Suppressor macrophage (primary cell): ENCODE measurements around the gene IRS1.

Source experiments
- DNase-seq, 4 experiments: peaks; one replicate each; pipeline ENCODE4 v3.0.0-alpha.2; 2020 to 2022

IRS1 gene

DNA sequence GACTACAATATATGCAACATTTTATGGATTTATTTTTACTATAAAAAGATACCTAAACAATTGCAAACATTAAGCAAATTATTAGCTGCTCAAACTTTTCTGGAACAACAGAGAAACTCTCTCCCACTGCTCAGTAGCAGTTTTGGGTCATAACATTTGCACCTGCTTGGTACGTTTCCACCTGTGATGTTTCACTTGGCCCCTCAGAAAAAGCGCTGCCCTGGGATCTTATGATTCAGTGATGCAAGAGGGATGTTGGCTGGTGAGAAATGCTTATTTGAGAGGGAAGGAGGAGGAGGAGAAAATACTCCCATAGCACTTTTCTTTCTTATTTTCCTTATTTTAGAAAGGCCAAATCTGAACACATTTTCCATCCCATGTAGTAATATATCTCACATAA lies 9.2 kb downstream of the IRS1 start:
- DNase-seq = no peak

GRCh38 chr2:226790011-226790410 lies 9.6 kb downstream of the IRS1 start:
- DNase-seq = no peak

- no peak for DNase-seq
These were observed 10.6 kb downstream of the IRS1 start for GRCh38 chr2:226788881-226789490.

- DNase-seq = no peak
These were observed 11.6 kb downstream of the IRS1 start for GRCh38 chr2:226788064-226788463.

DNA sequence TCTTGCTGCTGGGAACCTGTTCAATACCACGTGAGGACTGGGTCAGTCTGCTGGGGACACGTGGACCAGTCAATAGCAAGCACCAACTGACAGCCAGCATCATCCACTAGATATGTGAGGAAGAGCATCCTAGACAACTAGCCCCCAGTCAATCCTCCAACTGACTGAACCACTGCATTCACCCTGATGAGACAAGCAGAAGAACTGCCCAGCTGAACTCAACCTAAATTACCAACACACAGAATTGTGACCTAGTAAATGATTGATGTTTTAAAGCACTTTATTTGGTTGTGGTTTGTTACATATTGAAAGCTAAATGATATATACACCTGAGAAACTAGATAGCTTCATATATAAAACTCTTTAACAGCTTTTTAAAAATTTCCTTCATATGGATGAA lies 15.7 kb downstream of the IRS1 start:
- DNase-seq = no peak

GRCh38 chr2:226782092-226782713 lies 17.4 kb downstream of the IRS1 start:
- DNase-seq = no peak

DNA sequence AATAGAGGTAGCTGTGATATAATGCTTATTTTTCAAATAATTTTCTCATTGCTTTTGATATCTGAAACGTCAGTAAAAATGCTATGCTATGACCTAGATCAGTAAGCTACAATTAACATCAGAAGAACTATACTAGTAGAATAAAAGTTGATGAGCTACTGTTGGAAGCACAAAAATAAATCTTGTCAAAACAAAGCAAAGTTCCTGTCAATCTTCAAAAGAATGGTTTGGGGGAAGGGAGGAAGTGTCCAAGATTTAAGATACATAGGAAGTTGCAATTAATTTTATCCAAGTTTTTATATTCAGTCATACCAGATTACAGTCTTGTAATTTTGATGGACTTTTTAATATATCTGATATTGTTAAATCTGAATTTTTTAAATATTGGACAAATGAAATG lies 19.2 kb downstream of the IRS1 start:
- DNase-seq = no peak

DNA sequence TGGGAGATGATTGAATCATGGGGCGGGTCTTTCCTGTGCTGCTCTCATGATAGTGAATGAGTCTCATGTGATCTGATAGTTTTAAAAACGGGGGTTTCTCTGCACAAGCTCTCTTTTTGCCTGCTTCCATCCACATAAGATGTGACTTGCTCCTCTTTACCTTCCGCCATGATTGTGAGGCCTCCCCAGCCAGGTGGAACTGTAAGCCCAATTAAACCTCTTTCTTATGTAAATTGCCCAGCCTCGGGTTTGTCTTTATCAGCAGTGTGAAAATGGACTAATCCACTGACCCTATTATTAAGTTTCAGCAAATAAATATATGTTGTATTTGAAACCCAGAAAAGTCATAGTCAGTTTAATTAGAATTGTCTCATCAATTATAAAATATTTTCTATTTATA lies 22.0 kb downstream of the IRS1 start:
- no peak for DNase-seq

DNA sequence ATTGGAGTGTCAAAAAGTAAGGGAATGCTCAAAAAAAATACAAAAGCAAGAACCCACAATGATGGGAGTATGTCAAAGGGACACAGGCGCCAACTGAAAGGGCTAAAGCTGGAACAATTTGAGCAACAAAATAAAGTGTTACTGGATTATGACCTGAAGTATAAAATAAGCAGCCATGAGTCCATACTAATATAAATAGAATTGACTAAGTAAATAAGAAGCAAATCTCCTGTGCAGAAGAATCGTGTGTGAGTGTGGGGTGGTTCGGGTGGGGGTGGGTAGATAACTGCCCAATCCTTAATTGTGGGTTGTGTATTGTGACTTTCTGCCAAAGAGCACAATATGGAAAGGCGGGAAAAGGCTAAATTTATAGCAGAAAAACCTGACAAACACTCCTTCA lies 23.5 kb downstream of the IRS1 start:
- no peak for DNase-seq

DNA sequence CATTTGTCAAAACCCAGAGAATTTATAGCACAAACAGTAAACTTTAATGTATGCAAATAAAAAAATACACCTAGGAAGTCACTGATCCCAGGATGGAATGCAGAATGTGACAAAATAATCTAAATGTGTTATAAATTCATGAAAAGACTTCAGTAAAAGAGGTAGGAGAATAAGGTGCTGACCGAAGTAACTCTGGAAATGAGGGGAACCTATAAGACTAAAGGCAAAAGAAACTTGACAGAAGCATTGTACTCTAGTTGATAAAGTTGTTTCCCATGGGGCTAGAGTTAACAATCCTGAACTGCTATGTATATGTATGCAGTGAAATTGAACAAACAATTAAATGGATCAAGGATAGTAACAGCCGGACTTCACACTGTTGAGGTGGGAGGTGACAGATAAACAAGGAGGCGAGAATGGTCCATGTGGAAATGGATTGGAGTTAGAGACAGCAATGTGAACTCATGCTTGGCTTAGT lies 24.5 kb downstream of the IRS1 start:
- no peak for DNase-seq

- DNase-seq = no peak
These were observed 26.3 kb downstream of the IRS1 start for GRCh38 chr2:226773291-226773690.

- peak; percentile 9 to 71 (median 36) for DNase-seq
These were observed 27.0 kb downstream of the IRS1 start for GRCh38 chr2:226772389-226773179.

DNA sequence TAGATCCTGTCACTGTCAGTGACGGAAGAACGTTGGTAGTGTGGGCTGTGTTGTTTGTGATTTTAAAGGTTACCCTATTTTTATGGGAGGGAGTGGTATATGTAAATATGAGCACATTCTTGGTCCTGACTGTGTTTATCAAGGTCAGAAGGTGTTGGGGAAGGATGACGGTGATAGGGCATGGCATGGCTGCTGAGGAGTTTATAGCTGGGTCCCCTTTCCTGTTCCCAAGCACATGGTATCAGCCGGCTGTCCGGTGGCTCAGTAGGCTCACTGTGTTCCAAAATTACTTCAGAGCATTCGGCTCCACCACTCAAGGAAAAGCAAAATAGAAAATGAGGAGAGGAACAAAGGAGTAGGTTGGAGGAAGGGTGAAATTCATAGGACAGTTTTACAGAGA lies 28.6 kb downstream of the IRS1 start:
- no peak for DNase-seq

DNA sequence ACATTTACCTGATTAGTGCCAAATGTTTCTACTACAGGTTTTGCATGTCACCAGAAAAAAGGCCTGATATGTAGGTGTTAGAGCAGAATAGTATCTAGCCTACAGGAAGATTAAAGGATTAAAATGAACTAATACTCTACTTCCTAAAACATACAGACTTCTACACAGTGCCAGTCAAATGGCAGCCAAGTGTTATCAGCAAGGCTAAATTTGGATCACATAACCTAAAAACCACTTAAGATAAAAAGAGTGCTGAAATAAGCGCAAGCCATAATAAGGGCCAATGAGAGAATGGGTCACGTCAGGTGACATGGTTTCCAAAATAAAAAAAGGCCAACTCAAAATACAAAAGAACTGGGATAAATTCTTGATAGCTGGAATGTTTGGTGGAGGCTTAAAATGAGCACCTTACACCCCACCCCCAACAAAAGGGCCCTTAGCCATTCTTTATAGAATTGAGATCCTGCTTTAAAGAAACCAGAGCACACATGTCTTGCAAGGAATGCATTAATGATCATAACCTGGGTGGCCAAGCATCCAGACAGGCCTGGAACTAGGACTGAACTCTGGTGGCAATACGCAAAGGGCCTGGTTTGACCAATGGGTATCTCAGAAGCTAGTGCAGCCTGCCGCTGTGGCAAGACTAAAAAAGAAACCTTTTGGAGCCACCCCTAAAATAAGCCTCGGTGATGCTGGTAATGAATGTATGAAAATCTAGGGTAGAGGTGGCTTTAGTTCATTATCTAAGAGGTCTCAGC lies 32.4 kb downstream of the IRS1 start:
- no peak for DNase-seq

GRCh38 chr2:226766352-226767055 lies 33.1 kb downstream of the IRS1 start:
- no peak for DNase-seq

GRCh38 chr2:226763320-226763719 lies 36.3 kb downstream of the IRS1 start:
- no peak for DNase-seq

DNA sequence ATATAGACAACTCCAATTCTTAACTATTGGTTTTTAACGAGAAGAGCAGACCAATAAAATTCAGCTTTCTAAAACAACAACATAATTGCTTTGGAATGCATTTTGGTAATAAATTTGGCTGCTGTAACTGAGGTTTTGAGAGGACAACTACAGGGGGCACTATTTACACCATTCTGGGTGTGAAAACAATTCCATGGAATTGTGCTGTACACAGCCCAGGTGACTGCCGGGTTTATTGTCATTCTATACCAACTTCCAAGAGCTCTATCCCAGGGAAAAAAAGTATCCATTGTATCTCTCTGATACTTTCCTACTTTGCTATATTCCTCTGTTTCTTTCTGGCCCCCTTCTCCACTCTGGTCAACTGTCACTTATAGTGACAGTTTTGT lies 38.4 kb downstream of the IRS1 start:
- no peak for DNase-seq

GRCh38 chr2:226760412-226761194 lies 39.0 kb downstream of the IRS1 start:
- DNase-seq = no peak

DNA sequence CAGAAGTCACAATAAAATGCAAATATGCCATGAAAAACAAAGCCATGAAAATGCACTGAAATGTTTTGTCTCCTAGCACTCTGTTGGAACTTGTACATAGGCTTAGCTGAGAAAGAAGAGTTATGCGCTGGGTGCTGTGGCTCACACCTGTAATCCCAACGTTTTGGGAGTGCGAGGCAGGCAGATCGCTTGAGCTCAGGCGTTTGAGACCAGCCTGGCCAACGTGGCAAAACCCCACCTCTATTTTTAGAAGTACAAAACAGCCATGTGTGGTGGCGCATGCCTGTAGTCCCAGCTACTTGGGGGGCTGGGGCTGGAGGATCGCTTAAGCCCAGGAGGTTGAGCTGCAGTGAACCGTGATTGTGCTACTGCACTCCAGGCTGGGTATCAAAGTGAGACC lies 39.9 kb downstream of the IRS1 start:
- no peak for DNase-seq

- DNase-seq = no peak
These were observed 40.5 kb downstream of the IRS1 start for GRCh38 chr2:226758921-226759640.

- DNase-seq = no peak
These were observed 43.5 kb downstream of the IRS1 start for GRCh38 chr2:226756131-226756530.
